Ramos (cell line): ENCODE data around the gene CRYBG3.

Experiments
- in situ Hi-C: fragments of 300-500 bp; cut with MboI; formaldehyde crosslinking; loops from one replicate; pipeline ENCODE4 v1.14.3; 2022; ENCODE audit warnings: low sequenced_read_pairs; ENCODE audit not compliant: unreplicated experiment

CRYBG3 gene

GRCh38 chr3:97821774-97822358, at the start of gene CRYBG3:
Gene CRYBG3 (plus strand): TSS chr3:97822011. CDS start chr3:97822207, 196 bp downstream.
- in situ Hi-C loops: no loop called here

GRCh38 chr3:97772926-97773325, 48.9 kb upstream of the CRYBG3 start:
- in situ Hi-C loops: no loop called here

- in situ Hi-C loops: no loop called here
These were observed 43.7 kb upstream of the CRYBG3 start for GRCh38 chr3:97778152-97778551.

- in situ Hi-C loops: loop anchor here (5.0 kb wide), 1 partner anchor 234 kb away; no protein-coding TSS in a partner anchor
These were observed 28.3 kb upstream of the CRYBG3 start for GRCh38 chr3:97793420-97794019.

- in situ Hi-C loops: no loop called here
These were observed 25.9 kb upstream of the CRYBG3 start for GRCh38 chr3:97795951-97796350.

GRCh38 chr3:97804471-97804870, 17.3 kb upstream of the CRYBG3 start:
- in situ Hi-C loops: no loop called here

- in situ Hi-C loops: no loop called here
These were observed 10.9 kb upstream of the CRYBG3 start for GRCh38 chr3:97810779-97811390.

GRCh38 chr3:97815149-97815917, 6.5 kb upstream of the CRYBG3 start:
- in situ Hi-C loops: no loop called here

- in situ Hi-C loops: no loop called here
These were observed 5.0 kb upstream of the CRYBG3 start for GRCh38 chr3:97816811-97817210.

- in situ Hi-C loops: no loop called here
These were observed 3.8 kb upstream of the CRYBG3 start for GRCh38 chr3:97817965-97818364.

- in situ Hi-C loops: no loop called here
These were observed 1.0 kb upstream of the CRYBG3 start for GRCh38 chr3:97820780-97821179.

- in situ Hi-C loops: no loop called here
These were observed 481 bp upstream of the CRYBG3 start for GRCh38 chr3:97821287-97821773.

GRCh38 chr3:97822359-97822775, 556 bp downstream of the CRYBG3 start:
- in situ Hi-C loops: no loop called here

- in situ Hi-C loops: no loop called here
These were observed 1.5 kb downstream of the CRYBG3 start for GRCh38 chr3:97823046-97824004.

GRCh38 chr3:97825101-97825500, 3.3 kb downstream of the CRYBG3 start:
- in situ Hi-C loops: no loop called here

GRCh38 chr3:97827741-97828471, 6.1 kb downstream of the CRYBG3 start:
- in situ Hi-C loops: no loop called here

GRCh38 chr3:97829198-97829597, 7.4 kb downstream of the CRYBG3 start:
- in situ Hi-C loops: no loop called here

- in situ Hi-C loops: no loop called here
These were observed 8.8 kb downstream of the CRYBG3 start for GRCh38 chr3:97830638-97831037.

GRCh38 chr3:97831140-97831539, 9.3 kb downstream of the CRYBG3 start:
- in situ Hi-C loops: no loop called here
